Gastrocnemius medialis (tissue), 4 donors: Measurements from ENCODE around the gene AGRP.

ENCODE experiments used
- POLR2A ChIP-seq, 2 donors: fragments of 450-650 bp; IDR thresholded peaks; one replicate each; pipeline ENCODE4 v1.6.1; 2017; ENCODE audit warnings: antibody characterized with exemption in 2 of 2, mild to moderate bottlenecking in 2 of 2, moderate library complexity in 2 of 2
- TF ChIP-seq, protein P1 (sequence below), 5 experiments: fragments of 450-650 bp in 3 of 5; fragments of 200-600 bp in 2 of 5; sonication (generic) in 2 of 5; IDR thresholded peaks in 4 of 5; conservative IDR thresholded peaks in 1 of 5; 1 replicate in 4 of 5; 2 replicates in 1 of 5; pipeline ENCODE4 v1.5.1; 2016 to 2019; ENCODE audit warnings: antibody characterized with exemption in 5 of 5, mild to moderate bottlenecking in 3 of 5, moderate library complexity in 3 of 5

- TF ChIP-seq, protein P1, sequence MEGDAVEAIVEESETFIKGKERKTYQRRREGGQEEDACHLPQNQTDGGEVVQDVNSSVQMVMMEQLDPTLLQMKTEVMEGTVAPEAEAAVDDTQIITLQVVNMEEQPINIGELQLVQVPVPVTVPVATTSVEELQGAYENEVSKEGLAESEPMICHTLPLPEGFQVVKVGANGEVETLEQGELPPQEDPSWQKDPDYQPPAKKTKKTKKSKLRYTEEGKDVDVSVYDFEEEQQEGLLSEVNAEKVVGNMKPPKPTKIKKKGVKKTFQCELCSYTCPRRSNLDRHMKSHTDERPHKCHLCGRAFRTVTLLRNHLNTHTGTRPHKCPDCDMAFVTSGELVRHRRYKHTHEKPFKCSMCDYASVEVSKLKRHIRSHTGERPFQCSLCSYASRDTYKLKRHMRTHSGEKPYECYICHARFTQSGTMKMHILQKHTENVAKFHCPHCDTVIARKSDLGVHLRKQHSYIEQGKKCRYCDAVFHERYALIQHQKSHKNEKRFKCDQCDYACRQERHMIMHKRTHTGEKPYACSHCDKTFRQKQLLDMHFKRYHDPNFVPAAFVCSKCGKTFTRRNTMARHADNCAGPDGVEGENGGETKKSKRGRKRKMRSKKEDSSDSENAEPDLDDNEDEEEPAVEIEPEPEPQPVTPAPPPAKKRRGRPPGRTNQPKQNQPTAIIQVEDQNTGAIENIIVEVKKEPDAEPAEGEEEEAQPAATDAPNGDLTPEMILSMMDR (IDR thresholded peaks at IDR 0.05 in 4 of 5, conservative IDR thresholded peaks at IDR 0.05 in 1 of 5) = no peak
- TF ChIP-seq POLR2A (IDR thresholded peaks at IDR 0.05) = no peak
Observed at GRCh38 chr16:67509016-67509415, 25.7 kb upstream of the AGRP start.
